DOHH2 (cell line): Measurements from ENCODE around the gene WDR31.

Experiments used
- H3F3A ChIP-seq: fragments of 200-600 bp; sonication (generic), shearing (Covaris generic); 2 replicates; pipeline ENCODE4 v1.6.0; 2016; ENCODE audit warnings: antibody characterized with exemption, mild to moderate bottlenecking; ENCODE audit not compliant: control insufficient read depth, insufficient read depth
- H3K27ac ChIP-seq: fragments of 200-600 bp; sonication (generic); 2 replicates; pipeline ENCODE4 v1.5.1; 2014; ENCODE audit warnings: low read depth, mild to moderate bottlenecking, low read length, moderate library complexity
- H3K27me3 ChIP-seq: fragments of 200-600 bp; sonication (generic); 2 replicates; pipeline ENCODE4 v1.6.1; 2014; ENCODE audit warnings: mild to moderate bottlenecking, low read length, mixed read lengths; ENCODE audit not compliant: control insufficient read depth
- H3K36me3 ChIP-seq: fragments of 200-600 bp; sonication (generic); 2 replicates; pipeline ENCODE4 v1.6.1; 2014; ENCODE audit warnings: mild to moderate bottlenecking, low read length, moderate library complexity, mixed read lengths; ENCODE audit not compliant: control insufficient read depth
- H3K4me1 ChIP-seq: fragments of 200-600 bp; sonication (generic); 2 replicates; pipeline ENCODE4 v1.6.1; 2014; ENCODE audit warnings: mild to moderate bottlenecking, low read length, mixed read lengths; ENCODE audit not compliant: control insufficient read depth
- H3K4me2 ChIP-seq: fragments of 200-600 bp; sonication (generic); 2 replicates; pipeline ENCODE4 v1.6.0; 2014; ENCODE audit warnings: mild to moderate bottlenecking, low read length, moderate library complexity
- H3K4me3 ChIP-seq: fragments of 200-600 bp; sonication (generic); 2 replicates; pipeline ENCODE4 v1.5.1; 2014; ENCODE audit warnings: mild to moderate bottlenecking, low read length, mixed read lengths
- H3K79me2 ChIP-seq: fragments of 200-600 bp; sonication (generic); 2 replicates; pipeline ENCODE4 v1.6.1; 2014; ENCODE audit warnings: mild to moderate bottlenecking, low read length, mixed read lengths; ENCODE audit not compliant: control insufficient read depth
- H3K9me2 ChIP-seq: fragments of 200-600 bp; sonication (generic); replicated peaks from 2 replicates; pipeline ENCODE4 v1.6.1; 2014; ENCODE audit warnings: mild to moderate bottlenecking, low read length, mixed read lengths; ENCODE audit not compliant: control insufficient read depth
- H3K9me3 ChIP-seq: fragments of 200-600 bp; sonication (generic); 2 replicates; pipeline ENCODE4 v1.6.1; 2014; ENCODE audit warnings: antibody characterized with exemption, low read length, mixed read lengths; ENCODE audit not compliant: control insufficient read depth, insufficient read depth
- H4K20me1 ChIP-seq: fragments of 200-600 bp; sonication (generic); 2 replicates; pipeline ENCODE4 v1.6.0; 2014; ENCODE audit warnings: low read depth, mild to moderate bottlenecking, antibody characterized with exemption, low read length, moderate library complexity; ENCODE audit not compliant: control insufficient read depth, insufficient read depth
- CTCF ChIP-seq: fragments of 200-600 bp; sonication (generic); IDR thresholded peaks from one replicate; pipeline ENCODE4 v1.5.1; 2014; ENCODE audit warnings: antibody characterized with exemption, mild to moderate bottlenecking, low read depth, low read length; ENCODE audit not compliant: poor library complexity, severe bottlenecking
- EZH2phosphoT487 ChIP-seq: fragments of 200-600 bp; sonication (generic); IDR thresholded peaks from 2 replicates; pipeline ENCODE4 v1.6.1; 2017; ENCODE audit warnings: borderline replicate concordance, mild to moderate bottlenecking, antibody characterized with exemption, low read length, moderate library complexity, mixed read lengths

Gene WDR31

GRCh38 chr9:113320051-113320450 lies 20.0 kb downstream of the WDR31 start:
- Histone ChIP-seq H4K20me1 (no peaks in the 10 kb centered on the region), H3K9me3 (no peaks in the 10 kb centered on the region), H3K4me1 (no peaks in the 10 kb centered on the region), H3F3A (no peaks in the 10 kb centered on the region), H3K79me2 (no peaks in the 10 kb centered on the region), H3K4me2 (no peak overlapping the region), H3K27ac (no peak overlapping the region), H3K9me2 (no peaks in the 10 kb centered on the region), H3K4me3 (no peak overlapping the region), H3K36me3 (no peaks in the 10 kb centered on the region), H3K27me3 (peaks cover 30% of the 10 kb centered on the region)
- TF ChIP-seq CTCF (no peak), EZH2phosphoT487 (no peak)

GRCh38 chr9:113319054-113319453 lies 21.0 kb downstream of the WDR31 start:
- Histone ChIP-seq H3K9me2 (no peaks in the 10 kb centered on the region), H3K27ac (no peak overlapping the region), H3K36me3 (no peaks in the 10 kb centered on the region), H3K4me2 (no peak overlapping the region), H3K9me3 (no peaks in the 10 kb centered on the region), H3K4me1 (no peaks in the 10 kb centered on the region), H3K4me3 (no peak overlapping the region), H4K20me1 (no peaks in the 10 kb centered on the region), H3K27me3 (peaks cover 29% of the 10 kb centered on the region), H3K79me2 (no peaks in the 10 kb centered on the region), H3F3A (no peaks in the 10 kb centered on the region)
- TF ChIP-seq EZH2phosphoT487 = no peak
- no peak for TF ChIP-seq CTCF

GRCh38 chr9:113317777-113318176 lies 22.3 kb downstream of the WDR31 start:
- no peak for TF ChIP-seq EZH2phosphoT487
- no peak for TF ChIP-seq CTCF
- no peaks in the 10 kb centered on the region for H3K79me2 ChIP-seq
- no peaks in the 10 kb centered on the region for H3K9me2 ChIP-seq
- peaks cover 27% of the 10 kb centered on the region for H3K27me3 ChIP-seq
- H3F3A ChIP-seq = no peaks in the 10 kb centered on the region
- H3K36me3 ChIP-seq = no peaks in the 10 kb centered on the region
- no peak overlapping the region for H3K4me2 ChIP-seq
- no peak overlapping the region for H3K27ac ChIP-seq
- no peaks in the 10 kb centered on the region for H3K9me3 ChIP-seq
- H3K4me1 ChIP-seq = no peaks in the 10 kb centered on the region
- no peaks in the 10 kb centered on the region for H4K20me1 ChIP-seq
- no peak overlapping the region for H3K4me3 ChIP-seq

GRCh38 chr9:113316030-113316429 lies 24.0 kb downstream of the WDR31 start:
- Histone ChIP-seq H4K20me1 (no peaks in the 10 kb centered on the region), H3K4me3 (no peak overlapping the region), H3K27ac (no peak overlapping the region), H3K4me1 (no peaks in the 10 kb centered on the region), H3F3A (no peaks in the 10 kb centered on the region), H3K9me2 (no peaks in the 10 kb centered on the region), H3K36me3 (no peaks in the 10 kb centered on the region), H3K79me2 (no peaks in the 10 kb centered on the region), H3K27me3 (peaks cover 17% of the 10 kb centered on the region), H3K9me3 (no peaks in the 10 kb centered on the region), H3K4me2 (no peak overlapping the region)
- TF ChIP-seq EZH2phosphoT487 (no peak), CTCF (no peak)
